GM10248 (cell line): ENCODE measurements around the gene RACGAP1.

Experiments used
- CTCF ChIA-PET: fragments of 300-600 bp; sonication (Branson Sonifier 250); formaldehyde crosslinking; extraction: SDS; loops from one replicate; lab custom pipeline; 2021; ENCODE audit warnings: antibody characterized with exemption; lab: Yijun Ruan, JAX
- POLR2A ChIA-PET: fragments of 350-650 bp; sonication (Branson Sonifier 250); formaldehyde crosslinking; extraction: SDS; loops from one replicate; lab custom pipeline; 2020; ENCODE audit warnings: antibody characterized with exemption; lab: Yijun Ruan, JAX
- DNase-seq: peaks from one replicate; pipeline ENCODE4 v3.0.0; 2012; ENCODE audit errors: extremely low spot score
- TF ChIP-seq, protein P1 (sequence below): IDR thresholded peaks from 2 replicates; pipeline ENCODE4 v1.5.1; 2012; ENCODE audit warnings: mild to moderate bottlenecking, low read depth; ENCODE audit errors: extremely low read depth, missing control alignments, control extremely low read depth

The RACGAP1 gene

DNA sequence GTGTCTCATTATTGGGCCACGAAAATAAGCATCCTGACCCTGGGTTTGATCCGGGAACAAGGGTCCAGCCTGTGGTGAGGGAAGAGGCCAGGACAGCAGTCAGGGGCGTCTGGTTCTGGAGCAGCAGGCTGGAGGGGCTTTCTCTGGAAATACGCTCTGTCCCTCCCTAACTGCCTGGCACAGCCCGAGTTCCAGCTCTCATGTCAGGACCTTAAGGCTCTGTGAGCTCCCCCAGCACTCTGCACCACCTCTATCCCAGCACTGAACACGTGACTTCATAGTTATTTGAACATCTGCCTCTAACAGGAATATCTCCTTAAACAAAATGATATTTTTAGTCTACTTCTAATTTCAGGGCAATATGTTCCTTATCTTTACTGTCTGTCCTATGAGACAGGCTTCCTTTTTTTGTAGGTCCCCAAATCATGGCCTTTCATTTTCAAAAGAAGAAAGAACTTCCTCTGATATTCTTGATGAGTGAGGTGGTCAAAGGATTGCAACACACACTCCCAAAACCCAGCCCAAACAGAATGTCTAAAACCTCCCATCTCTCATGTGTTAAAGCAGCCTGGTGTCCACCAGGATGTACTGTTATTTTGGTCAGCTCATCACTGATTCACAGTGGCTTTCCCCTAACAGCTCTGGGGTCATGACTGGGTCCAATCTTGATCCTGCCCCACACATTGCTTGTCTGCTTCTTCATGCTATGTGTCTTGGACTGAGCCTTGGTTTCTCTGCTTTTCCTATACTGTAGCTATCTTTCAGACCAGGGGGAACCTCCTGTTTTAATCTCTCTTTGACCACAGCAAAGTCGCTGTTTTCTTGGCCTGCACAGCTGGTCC is 42.8 kb downstream of the RACGAP1 start:
- DNase-seq, result peak; percentile 6
- ChIA-PET POLR2A (interaction anchor here (0.6 kb wide), 1 partner anchor 236 kb away, joined by 4 read pairs; no protein-coding TSS in a partner anchor), CTCF (interaction anchor here (0.8 to 13.0 kb wide), 13 partner anchors 8 to 102 kb away, joined by 3 to 193 read pairs (median 5); partner anchors contain the start of gene SMARCD1)
- TF ChIP-seq, protein P1, sequence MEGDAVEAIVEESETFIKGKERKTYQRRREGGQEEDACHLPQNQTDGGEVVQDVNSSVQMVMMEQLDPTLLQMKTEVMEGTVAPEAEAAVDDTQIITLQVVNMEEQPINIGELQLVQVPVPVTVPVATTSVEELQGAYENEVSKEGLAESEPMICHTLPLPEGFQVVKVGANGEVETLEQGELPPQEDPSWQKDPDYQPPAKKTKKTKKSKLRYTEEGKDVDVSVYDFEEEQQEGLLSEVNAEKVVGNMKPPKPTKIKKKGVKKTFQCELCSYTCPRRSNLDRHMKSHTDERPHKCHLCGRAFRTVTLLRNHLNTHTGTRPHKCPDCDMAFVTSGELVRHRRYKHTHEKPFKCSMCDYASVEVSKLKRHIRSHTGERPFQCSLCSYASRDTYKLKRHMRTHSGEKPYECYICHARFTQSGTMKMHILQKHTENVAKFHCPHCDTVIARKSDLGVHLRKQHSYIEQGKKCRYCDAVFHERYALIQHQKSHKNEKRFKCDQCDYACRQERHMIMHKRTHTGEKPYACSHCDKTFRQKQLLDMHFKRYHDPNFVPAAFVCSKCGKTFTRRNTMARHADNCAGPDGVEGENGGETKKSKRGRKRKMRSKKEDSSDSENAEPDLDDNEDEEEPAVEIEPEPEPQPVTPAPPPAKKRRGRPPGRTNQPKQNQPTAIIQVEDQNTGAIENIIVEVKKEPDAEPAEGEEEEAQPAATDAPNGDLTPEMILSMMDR, result no peak

DNA sequence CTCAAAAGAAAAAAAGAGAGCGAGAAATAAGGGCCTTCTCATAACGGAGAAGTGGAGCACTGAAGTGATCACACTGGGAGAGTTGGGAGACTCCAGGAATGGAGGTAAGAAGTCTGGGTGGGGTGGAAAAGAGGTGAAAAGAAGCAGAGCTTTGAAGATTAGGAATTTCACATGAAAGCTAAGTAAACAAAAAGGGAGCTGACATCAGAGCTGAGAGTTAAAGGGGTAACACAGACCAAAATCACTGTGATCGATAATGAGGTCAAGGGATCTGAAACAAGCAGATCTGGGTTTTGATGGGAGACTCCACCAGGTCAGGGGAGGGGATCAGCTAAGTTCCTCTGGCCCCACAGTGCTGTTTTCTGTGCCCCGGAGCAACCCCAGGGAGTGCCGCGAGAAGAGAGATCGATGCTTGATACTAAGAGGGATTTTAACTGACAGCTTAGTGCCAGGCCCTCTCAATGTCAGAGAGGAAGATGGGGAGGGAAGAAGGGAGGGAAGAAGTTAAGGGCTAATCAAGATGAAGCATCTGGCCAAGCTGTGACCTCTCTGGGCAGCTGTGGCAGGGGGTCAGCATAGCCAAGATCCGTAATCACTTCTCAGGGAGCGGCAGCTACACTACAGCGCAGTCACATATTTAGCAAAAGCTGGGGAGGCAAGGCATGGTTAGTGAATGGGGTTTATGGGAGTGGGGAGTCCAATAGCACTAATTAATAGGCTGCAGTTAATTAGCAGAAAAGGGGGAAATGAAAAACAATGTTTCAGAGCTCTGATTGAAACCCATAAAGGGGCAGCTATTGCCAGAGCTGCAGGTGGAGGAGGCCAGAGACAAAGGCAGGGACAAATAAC is 44.6 kb downstream of the RACGAP1 start:
- TF ChIP-seq, protein P1, result no peak
- no peak for DNase-seq
- CTCF ChIA-PET, result interaction anchor here (0.9 to 13.0 kb wide), 11 partner anchors 14 to 93 kb away, joined by 3 to 193 read pairs (median 4); no protein-coding TSS in a partner anchor
- POLR2A ChIA-PET, result interaction anchor here (0.5 kb wide), 2 partner anchors 27 to 1168 kb away, joined by 3 to 5 read pairs; no protein-coding TSS in a partner anchor

DNA sequence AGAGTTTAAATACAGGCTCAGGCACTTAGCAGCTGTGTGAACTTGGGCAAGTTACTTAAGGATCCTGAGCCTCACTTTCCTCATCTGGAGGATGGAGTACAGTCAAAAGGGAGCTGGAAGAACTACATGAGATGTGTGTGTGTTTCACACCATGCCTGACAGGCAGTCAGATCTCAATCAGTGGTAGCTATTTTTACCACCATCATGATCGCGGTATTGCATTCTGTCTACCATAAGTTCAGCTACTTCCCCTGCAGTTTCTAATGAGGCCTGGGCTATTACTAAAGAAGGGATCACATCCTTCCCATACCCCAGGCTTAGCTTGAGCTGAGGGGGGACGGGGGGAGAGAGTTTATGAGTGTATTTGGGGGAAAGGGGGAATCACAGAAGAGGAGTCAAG is 45.5 kb downstream of the RACGAP1 start:
- ChIA-PET CTCF (interaction anchor here (1.3 to 13.0 kb wide), 5 partner anchors 13 to 91 kb away, joined by 3 to 193 read pairs (median 12); no protein-coding TSS in a partner anchor), POLR2A (interaction anchor here (0.6 to 0.7 kb wide), 2 partner anchors 11 to 296 kb away, joined by 3 to 4 read pairs; no protein-coding TSS in a partner anchor)
- TF ChIP-seq, protein P1, result no peak
- DNase-seq, result no peak

DNA sequence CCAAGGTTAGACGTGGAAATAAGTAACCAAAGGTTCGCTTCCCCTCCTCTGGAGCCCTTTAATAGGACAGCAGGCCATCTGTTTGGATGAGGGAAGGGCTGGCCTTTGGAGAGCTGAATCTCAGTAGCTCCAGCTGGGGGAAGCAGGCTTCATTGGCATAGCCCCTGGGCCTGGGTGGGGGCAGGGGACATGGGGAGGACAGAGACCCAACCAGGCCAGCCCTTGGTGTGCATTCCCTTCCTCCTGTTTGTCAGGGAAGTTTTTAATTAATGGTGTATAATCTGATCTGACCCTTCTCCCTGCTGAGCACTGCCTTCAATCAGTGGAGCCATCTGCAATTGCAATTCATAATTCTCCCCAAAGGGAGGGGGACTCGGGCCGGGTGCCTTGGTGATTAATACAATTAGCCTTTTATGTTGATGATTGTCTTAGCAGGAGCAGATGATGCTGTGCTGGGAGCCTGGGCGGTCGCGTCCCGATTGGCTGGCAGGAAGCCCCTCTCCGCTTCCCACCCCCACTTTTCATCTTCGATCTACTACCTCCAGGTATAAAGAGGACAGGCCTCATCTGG is 46.2 kb downstream of the RACGAP1 start:
- CTCF ChIA-PET, result interaction anchor here (1.2 to 13.0 kb wide), 7 partner anchors 12 to 112 kb away, joined by 4 to 193 read pairs (median 10); no protein-coding TSS in a partner anchor
- TF ChIP-seq, protein P1, result no peak
- no peak for DNase-seq
- POLR2A ChIA-PET, result no interaction called here

DNA sequence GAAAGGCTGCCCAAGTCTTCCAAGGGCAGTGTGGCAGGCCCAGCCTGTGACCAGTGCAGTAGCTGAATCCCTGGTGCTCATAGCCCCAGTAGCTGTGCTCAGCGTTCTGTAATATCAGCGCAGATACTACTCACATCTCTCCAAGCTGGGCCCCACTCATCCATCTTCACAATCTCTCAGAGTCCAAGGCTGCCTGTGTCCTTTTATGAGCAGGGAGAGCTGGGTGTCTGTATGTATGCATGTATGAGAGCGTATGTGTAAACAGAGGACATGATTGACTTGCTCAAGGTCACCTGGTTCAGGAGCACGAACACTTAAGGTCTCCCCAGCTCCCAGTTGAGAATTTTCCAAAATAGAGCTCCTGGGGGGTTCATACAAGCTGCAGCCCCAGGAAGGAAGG is 47.2 kb downstream of the RACGAP1 start:
- TF ChIP-seq, protein P1, result no peak
- ChIA-PET CTCF (interaction anchor here (0.8 to 13.0 kb wide), 8 partner anchors 11 to 111 kb away, joined by 3 to 193 read pairs (median 6); no protein-coding TSS in a partner anchor), POLR2A (no interaction called here)
- DNase-seq, result no peak

DNA sequence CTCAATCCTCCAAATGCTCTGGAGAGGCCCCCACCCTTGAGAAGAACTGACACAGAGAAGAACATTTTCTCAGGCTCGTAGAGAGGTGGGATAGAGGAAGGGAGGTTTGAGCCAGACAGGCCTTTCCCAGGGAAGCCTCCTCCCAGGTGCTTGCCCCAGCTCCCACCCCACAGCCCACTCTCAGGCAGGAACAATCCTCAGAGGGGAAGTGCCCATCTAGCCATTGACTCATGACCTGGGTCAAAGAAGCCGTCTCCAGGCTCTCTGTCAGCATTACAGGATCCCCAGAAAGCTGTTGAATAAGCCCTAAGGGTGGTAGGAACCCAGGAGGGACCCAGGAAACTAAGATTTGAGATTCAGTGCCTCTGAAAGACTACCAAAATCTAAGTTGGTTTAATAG is 48.7 kb downstream of the RACGAP1 start:
- ChIA-PET POLR2A (no interaction called here), CTCF (interaction anchor here (0.7 to 13.0 kb wide), 4 partner anchors 10 to 79 kb away, joined by 3 to 193 read pairs (median 6); no protein-coding TSS in a partner anchor)
- DNase-seq, result no peak
- TF ChIP-seq, protein P1, result no peak
